Activated CD4-positive, alpha-beta memory T cell treated with anti-CD3 and anti-CD28 coated beads, Interleukin-2, amount 10 ng/mL, durations not matched to agents 7 days and 5 days (primary cell): Measurements from ENCODE around the gene NFAM1. TPM values are rescaled to one million over a fixed set of nuclear protein-coding genes. Genes with fewer than 3 reads are reported as not detected.

Source experiments
- CTCF ChIA-PET: fragments of 350-600 bp; sonication (Branson Sonifier 250); formaldehyde crosslinking; loops from one replicate; lab custom pipeline; 2021; ENCODE audit warnings: antibody characterized with exemption, inconsistent platforms; lab: Charles Lee
- POLR2A ChIA-PET: fragments of 350-600 bp; sonication (Branson Sonifier 250); formaldehyde crosslinking; loops from one replicate; lab custom pipeline; 2021; ENCODE audit warnings: antibody characterized with exemption; lab: Charles Lee
- DNase-seq: peaks from one replicate; pipeline ENCODE4 v3.0.0-alpha.2; 2020
- H3K27ac Mint-ChIP-seq: one replicate; pipeline ENCODE4 v1.8.0; 2021; ENCODE audit warnings: mild to moderate bottlenecking, mixed read lengths
- H3K27me3 Mint-ChIP-seq: one replicate; pipeline ENCODE4 v1.8.0; 2021; ENCODE audit warnings: mixed read lengths
- H3K36me3 Mint-ChIP-seq: one replicate; pipeline ENCODE4 v1.8.0; 2021; ENCODE audit warnings: low read depth, mixed read lengths
- H3K4me1 Mint-ChIP-seq: one replicate; pipeline ENCODE4 v1.8.0; 2021; ENCODE audit warnings: mixed read lengths
- H3K4me3 Mint-ChIP-seq: one replicate; pipeline ENCODE4 v1.8.0; 2021; ENCODE audit warnings: mild to moderate bottlenecking, mixed read lengths
- H3K9me3 Mint-ChIP-seq: one replicate; pipeline ENCODE4 v1.8.0; 2021; ENCODE audit warnings: mixed read lengths
- total RNA-seq, 2 experiments: library from RNA; stranded (reverse); gene quantifications; one replicate each; pipeline ENCODE4 v1.2.3, GENCODE V29; 2021

NFAM1 gene
- total RNA-seq, 2 experiments from 2014 or later: 0.05 to 0.63 TPM

DNA sequence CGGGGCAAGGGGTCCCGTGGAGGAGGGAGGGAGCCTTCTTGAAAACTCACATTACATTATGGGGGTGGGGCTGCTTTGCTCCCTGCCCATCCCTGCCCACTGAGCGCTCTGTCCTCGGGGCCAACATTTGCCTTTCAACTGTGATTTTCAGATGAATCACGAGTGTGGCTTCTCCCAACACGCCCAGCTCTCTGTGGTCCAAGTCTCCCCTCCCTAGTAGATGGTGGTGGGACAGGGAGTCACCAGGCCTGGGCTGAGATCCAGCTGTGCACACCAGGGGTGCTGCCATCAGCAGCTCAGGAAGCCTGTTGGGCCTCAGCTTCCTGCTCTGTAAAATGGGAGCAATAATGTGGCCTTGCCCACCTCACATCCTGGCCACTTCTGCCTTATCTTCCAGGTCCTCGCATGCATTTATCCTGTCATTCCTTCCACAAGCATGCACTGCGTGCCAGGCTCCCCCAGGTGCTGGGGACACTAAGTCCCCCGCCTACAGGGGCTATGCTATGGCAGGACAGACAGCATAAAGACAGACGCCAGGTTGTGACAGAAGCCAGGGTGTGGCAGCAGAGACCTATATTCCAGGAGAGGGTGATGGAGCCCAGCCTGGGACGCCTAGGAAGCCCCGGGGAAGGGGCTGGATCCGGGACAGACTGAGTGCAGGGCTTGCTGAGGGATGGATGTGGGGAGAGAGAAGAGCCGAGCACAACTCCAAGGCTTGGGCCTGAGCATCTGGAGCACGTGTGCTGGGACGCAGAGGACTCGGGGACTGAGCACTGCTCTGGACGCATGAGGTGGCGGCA lies 30.5 kb downstream of the NFAM1 start:
- Mint-ChIP-seq H3K36me3 (no peaks in the 10 kb centered on the region), H3K4me3 (no peak overlapping the region), H3K4me1 (peaks cover 9% of the 10 kb centered on the region), H3K27ac (no peak overlapping the region), H3K9me3 (no peaks in the 10 kb centered on the region), H3K27me3 (peaks cover 10% of the 10 kb centered on the region)
- DNase-seq: no peak
- CTCF ChIA-PET: no interaction called here
- POLR2A ChIA-PET: no interaction called here

DNA sequence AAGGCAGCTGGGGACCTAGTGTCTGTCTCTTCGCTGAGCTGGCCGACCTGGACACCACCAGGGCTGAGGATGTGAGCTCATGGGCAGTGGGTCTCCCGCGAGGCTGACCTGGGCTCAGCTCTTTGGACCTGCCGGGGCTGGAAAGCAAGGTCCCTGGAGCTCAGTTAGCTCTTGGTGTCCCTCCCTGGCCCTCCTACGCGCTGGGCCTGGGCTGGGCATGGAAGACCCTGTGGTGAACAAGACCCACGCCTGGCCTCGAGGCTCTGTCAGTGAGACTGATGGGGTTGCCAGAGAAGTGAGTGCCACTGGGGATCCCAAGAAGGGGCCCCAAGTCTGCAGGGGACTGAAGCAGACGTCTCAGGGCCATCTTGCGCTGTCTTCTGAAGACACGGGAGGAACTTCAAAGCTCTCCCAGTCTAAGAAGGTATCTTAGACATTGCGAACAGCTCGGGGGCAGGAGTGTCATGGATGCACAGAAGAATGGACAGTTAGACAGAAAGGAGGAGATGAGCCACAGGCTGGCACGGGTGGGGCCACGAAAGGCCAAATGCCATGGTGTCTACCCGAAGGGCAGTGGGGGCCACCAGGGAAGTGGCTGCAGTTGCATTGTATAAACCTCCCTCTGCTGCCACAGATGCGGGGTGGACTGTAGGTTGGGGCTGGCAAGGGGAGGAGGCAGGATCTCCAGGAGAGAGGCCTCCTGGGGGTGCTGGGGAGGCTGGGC lies 31.2 kb downstream of the NFAM1 start:
- Mint-ChIP-seq H3K4me3 (no peak overlapping the region), H3K4me1 (peaks cover 13% of the 10 kb centered on the region), H3K27ac (no peak overlapping the region), H3K36me3 (no peaks in the 10 kb centered on the region), H3K9me3 (no peaks in the 10 kb centered on the region), H3K27me3 (peaks cover 5% of the 10 kb centered on the region)
- POLR2A ChIA-PET: interaction anchor here (1.2 kb wide), 1 partner anchor 8 kb away, joined by 3 read pairs; no protein-coding TSS in a partner anchor
- no peak for DNase-seq
- CTCF ChIA-PET: no interaction called here

DNA sequence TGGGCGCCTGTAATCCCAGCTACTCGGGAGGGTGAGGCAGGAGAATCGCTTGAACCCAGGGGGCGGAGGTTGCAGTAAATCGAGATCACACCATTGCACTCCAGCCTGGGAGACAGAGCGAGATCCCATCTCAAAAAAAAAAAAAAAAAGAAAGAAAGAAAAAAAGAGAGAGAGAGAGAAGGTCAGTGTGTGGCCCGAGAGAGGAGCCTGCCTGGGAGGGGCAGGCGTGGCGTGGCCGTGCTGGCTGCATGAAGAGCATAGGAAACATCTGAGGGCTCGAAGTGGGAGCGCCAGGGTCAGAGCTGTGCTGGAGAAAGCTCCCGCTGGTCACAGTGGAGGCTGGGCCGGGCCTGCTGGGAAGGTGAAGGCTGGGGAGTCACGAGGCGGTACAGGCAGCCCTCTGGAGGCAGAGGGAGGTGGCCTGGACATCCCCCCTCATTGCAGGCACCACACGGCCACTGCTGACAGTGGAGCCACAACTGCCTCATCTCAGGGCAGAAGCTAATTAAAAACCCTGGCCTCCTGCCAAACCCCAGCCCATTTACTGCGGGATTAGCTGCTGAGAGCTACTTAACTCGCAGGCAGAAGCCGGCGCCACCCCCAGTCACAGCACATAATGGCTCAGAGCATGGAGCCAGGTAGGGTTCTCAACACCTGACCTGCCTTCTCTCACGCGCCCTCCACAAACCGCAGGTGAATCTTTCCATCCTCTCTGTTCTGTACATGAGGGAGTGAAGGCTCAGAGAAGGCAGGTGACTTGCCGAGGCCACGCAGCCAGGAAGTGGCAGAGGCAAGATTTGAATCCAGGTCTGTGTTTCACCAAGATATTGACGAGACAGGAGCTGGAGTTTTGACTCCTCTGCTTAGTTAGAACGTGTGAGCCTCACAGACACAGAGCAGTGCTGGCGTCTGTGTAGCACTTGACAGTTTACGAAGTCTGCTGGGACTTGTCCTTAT lies 32.6 kb downstream of the NFAM1 start:
- no peak overlapping the region for H3K27ac Mint-ChIP-seq
- no peaks in the 10 kb centered on the region for H3K36me3 Mint-ChIP-seq
- H3K27me3 Mint-ChIP-seq: peaks cover 3% of the 10 kb centered on the region
- POLR2A ChIA-PET: no interaction called here
- peaks cover 13% of the 10 kb centered on the region for H3K4me1 Mint-ChIP-seq
- DNase-seq: no peak
- H3K9me3 Mint-ChIP-seq: no peaks in the 10 kb centered on the region
- H3K4me3 Mint-ChIP-seq: no peak overlapping the region
- CTCF ChIA-PET: no interaction called here

DNA sequence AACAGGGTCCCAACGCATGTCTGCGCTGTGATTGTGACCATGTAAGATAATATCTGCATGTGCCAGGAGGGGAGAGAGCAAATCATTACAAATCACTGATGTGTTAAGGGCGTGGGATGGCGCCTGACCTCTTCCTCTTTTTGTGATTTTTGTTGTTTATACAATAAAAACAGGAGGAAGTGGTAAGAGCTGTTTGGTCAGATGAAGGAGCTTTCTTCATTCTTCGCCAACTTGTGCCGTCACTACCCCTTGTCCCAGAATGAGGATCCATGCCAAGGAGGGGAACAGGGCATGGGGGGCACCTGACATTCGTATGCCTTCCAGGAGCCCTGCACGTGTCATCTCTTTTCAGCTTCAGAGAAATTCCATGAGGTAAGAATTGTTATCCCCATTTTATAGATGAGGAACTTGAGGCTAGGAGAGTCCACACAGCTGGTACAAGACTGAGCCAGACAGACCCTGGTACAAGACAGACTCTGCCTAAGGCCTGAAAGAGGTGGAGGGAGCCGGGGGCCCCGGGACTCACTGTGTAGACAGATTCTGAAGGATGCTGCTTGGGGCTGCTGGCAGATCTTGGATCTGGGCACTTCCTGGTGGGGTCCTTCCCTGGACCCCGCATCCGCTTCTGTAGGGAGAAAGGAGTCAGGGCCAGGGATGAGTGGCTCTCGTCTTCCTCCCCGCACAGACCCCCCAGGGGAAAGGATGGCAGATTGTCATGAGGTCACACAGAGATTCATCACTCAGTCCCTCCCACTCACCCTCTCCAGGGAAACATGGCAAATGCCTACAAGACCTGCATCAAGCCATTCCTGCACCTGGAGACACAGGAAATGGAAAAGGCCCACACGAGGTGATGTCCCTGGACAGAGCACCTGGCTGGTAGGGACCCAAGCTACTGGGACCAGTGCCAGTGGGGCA lies 34.6 kb downstream of the NFAM1 start:
- CTCF ChIA-PET: no interaction called here
- Mint-ChIP-seq H3K9me3 (no peaks in the 10 kb centered on the region), H3K4me3 (no peak overlapping the region), H3K36me3 (no peaks in the 10 kb centered on the region), H3K4me1 (peaks cover 13% of the 10 kb centered on the region), H3K27ac (no peak overlapping the region), H3K27me3 (peaks cover 3% of the 10 kb centered on the region)
- DNase-seq: no peak
- POLR2A ChIA-PET: no interaction called here

DNA sequence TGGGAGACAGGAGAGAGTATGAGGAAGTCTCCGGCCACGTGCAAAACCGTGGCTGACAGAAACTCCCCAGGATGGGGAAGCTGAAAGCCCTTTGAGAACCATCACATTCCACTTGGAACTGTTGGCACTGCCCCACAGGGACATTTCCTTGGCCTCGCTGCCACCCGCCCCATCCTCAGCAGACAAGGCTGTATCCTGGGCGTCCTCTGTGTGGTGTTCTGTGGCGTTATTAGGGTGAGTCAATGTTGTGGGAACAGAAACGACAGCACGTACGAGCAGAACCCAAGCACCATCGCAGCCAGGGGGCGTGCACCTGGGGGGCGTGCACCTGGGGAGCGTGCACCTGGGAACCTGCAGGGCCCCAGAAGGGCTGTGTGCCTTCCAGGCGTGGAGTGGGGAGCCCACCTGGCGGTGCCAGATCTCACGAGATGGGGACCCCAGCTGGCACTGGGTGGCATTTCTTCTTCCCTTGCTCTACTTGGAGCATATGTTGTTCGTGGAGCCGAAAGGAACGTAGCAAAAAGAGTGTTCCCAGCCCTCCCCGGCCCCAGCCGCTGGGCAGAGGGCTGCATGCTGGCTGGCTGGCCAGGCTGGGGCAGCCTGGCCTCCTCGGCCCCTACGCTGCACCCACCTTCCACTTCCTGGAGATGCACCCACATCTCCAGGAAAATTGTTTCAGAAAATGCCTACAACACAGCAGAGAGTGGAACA lies 35.4 kb downstream of the NFAM1 start:
- H3K27me3 Mint-ChIP-seq: peaks cover 10% of the 10 kb centered on the region
- H3K27ac Mint-ChIP-seq: no peak overlapping the region
- H3K4me3 Mint-ChIP-seq: no peak overlapping the region
- DNase-seq: no peak
- CTCF ChIA-PET: no interaction called here
- POLR2A ChIA-PET: no interaction called here
- no peaks in the 10 kb centered on the region for H3K36me3 Mint-ChIP-seq
- peaks cover 13% of the 10 kb centered on the region for H3K4me1 Mint-ChIP-seq
- H3K9me3 Mint-ChIP-seq: no peaks in the 10 kb centered on the region

DNA sequence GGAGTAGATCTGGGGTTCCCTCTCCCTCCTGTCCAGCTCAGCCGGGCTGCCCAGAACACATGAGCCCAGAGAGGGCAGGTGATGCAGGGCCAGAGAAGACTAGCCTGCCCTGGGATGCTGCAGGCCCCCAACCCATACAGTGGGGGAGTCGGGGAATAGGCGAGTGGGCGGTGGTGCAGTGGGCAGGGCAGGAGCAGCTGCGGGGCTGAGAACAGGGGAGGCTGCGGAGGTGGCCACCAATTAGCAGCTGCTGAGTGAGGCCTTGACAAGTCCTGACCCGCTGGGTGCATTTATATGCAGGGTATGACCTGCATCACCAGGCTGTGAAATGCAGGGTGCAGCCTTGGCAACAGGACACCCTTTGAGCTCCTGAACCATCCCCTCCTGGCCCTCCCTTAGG lies 43.1 kb downstream of the NFAM1 start:
- POLR2A ChIA-PET: no interaction called here
- Mint-ChIP-seq H3K9me3 (no peaks in the 10 kb centered on the region), H3K36me3 (no peaks in the 10 kb centered on the region), H3K27me3 (peaks cover 9% of the 10 kb centered on the region), H3K4me3 (no peak overlapping the region), H3K27ac (no peak overlapping the region), H3K4me1 (no peaks in the 10 kb centered on the region)
- CTCF ChIA-PET: no interaction called here
- no peak for DNase-seq

DNA sequence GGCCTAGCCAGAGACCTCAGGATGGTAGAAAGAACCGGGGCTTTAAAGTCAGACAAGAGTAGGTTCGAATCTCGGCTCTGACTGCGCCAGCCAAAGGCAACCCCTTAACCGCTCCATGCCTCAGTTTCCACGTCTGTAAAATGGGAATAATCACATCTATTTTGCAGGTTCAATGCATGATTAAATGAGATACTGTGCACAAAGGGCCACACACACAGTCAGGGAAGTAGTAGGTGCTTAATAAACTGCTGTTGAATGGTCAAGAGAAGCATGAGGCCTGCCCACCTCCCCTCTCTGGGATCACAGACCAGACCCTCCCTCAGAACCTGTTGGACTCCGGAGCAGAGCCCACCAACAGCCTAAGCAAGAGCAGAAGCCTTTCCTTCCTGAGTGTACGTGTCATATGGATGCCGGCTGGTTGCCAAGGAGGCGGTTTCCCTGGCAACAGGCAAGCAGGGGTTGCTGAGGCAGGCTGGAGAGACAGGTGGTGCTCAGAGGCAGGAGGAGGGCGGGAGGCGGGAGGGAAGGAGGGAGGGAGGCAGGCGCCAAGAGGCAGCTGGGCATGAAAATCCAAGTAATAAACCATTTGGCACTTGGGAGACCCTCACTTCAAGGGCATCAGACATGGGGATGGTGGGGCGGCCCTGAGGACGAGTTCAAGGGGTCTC lies 43.9 kb downstream of the NFAM1 start:
- CTCF ChIA-PET: no interaction called here

DNA sequence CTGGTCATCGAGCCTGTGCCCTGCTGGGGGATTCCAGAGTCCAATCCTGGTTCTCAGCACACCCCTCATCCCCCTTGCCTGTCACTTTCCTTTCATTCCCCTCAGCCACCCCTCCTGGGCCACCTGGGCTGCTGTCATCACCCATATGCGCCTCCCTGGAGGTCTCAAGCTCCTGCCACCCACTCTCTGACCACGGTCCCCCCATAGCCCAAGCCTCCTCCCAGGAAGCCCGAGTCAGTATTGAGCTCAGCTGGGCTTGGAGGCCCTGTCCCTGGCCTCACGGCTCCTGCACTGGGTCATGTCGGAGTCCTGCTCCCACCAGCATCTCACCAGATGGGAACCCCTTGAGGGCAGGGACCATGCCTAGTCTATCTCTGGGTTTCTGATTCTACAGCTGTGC lies 44.6 kb downstream of the NFAM1 start:
- H3K27ac Mint-ChIP-seq: no peak overlapping the region
- ChIA-PET POLR2A (no interaction called here), CTCF (no interaction called here)
- no peak for DNase-seq
- no peaks in the 10 kb centered on the region for H3K4me1 Mint-ChIP-seq
- H3K9me3 Mint-ChIP-seq: no peaks in the 10 kb centered on the region
- H3K36me3 Mint-ChIP-seq: no peaks in the 10 kb centered on the region
- peaks cover 9% of the 10 kb centered on the region for H3K27me3 Mint-ChIP-seq
- no peak overlapping the region for H3K4me3 Mint-ChIP-seq

More for the DNA sequence above, 43.9 kb downstream of the NFAM1 start:
- Mint-ChIP-seq H3K9me3 (no peaks in the 10 kb centered on the region), H3K27me3 (peaks cover 9% of the 10 kb centered on the region), H3K36me3 (no peaks in the 10 kb centered on the region), H3K27ac (no peak overlapping the region), H3K4me1 (no peaks in the 10 kb centered on the region), H3K4me3 (no peak overlapping the region)
- POLR2A ChIA-PET: no interaction called here
- DNase-seq: no peak

DNA sequence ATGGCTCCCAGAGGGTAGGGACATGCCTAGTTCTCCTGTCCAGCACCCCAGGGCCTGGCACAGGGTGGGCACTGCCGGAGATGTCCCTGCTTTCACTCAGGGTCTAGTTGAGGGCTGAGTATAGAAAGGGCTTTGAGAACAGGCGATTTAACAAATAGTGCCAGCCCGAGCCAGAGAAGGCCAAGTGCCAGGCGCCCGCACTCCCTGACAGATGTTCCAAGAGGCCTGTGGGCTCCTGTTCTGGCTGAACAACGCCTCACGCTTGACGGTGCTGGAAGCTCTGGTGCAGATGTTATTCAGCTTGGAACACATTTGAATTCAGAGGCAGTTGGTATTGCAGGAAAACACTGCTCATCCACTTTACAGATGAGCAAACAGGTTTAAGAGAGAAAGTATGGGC lies 46.5 kb downstream of the NFAM1 start:
- Mint-ChIP-seq H3K9me3 (no peaks in the 10 kb centered on the region), H3K27me3 (no peaks in the 10 kb centered on the region), H3K27ac (no peak overlapping the region), H3K4me1 (no peaks in the 10 kb centered on the region), H3K4me3 (no peak overlapping the region), H3K36me3 (no peaks in the 10 kb centered on the region)
- no peak for DNase-seq
- ChIA-PET POLR2A (no interaction called here), CTCF (interaction anchor here (0.6 kb wide), 1 partner anchor 421 kb away, joined by 3 read pairs; no protein-coding TSS in a partner anchor)

DNA sequence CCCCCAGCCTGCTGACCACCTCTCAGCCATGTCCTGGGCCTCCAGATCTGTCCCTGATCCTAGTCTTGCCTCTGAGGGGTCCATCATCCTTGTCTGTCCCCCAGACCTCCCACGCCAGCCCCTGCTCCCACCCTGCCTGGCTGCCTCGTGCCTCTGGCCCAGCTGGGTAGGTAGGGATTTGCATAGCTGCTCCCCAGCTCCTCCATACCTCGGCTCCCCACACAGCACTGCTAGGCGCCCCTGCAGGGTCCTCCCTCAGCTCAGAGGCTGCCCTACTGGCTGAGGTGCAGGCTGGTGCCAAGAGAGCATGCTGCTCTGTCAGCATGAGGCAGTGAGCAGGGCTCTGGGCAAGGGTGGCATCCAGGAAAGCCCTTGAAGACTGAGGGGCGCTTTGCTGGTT lies 47.7 kb downstream of the NFAM1 start:
- ChIA-PET POLR2A (interaction anchor here (1.3 kb wide), 1 partner anchor 15 kb away, joined by 6 read pairs; no protein-coding TSS in a partner anchor), CTCF (no interaction called here)
- no peaks in the 10 kb centered on the region for H3K4me1 Mint-ChIP-seq
- H3K36me3 Mint-ChIP-seq: no peaks in the 10 kb centered on the region
- no peak overlapping the region for H3K27ac Mint-ChIP-seq
- no peaks in the 10 kb centered on the region for H3K9me3 Mint-ChIP-seq
- DNase-seq: no peak
- no peaks in the 10 kb centered on the region for H3K27me3 Mint-ChIP-seq
- H3K4me3 Mint-ChIP-seq: no peak overlapping the region

DNA sequence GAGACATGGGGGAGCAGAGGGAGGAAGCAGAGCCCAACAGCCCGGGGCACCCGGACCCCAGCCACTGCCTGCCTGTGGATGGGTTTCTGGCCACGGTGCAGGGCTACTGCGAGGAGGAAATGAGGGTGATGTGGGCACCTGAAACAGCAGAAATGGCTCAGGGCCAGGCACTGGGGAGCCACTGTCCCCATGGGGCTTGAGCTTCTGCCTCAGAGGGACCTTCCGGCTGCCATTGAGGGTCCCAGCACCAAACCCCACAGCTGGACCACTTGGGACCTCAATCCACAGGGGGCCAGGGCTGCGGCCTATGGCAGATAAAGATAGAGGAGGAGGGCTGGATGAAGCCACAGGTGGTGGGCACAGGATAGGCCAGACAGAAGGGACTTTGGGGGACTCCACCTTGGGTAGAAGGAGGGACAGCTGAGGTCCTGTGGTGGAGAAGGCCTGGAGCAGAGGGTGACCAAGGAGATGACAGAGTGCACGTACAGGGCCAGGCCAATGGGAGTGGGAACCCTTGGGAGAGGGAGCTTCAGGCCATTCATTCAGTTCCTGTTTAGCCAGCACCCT lies 48.3 kb downstream of the NFAM1 start:
- no peak for DNase-seq
- H3K9me3 Mint-ChIP-seq: no peaks in the 10 kb centered on the region
- ChIA-PET CTCF (no interaction called here), POLR2A (interaction anchor here (1.3 kb wide), 1 partner anchor 15 kb away, joined by 6 read pairs; no protein-coding TSS in a partner anchor)
- no peaks in the 10 kb centered on the region for H3K27me3 Mint-ChIP-seq
- no peaks in the 10 kb centered on the region for H3K4me1 Mint-ChIP-seq
- no peaks in the 10 kb centered on the region for H3K36me3 Mint-ChIP-seq
- H3K4me3 Mint-ChIP-seq: no peak overlapping the region
- no peak overlapping the region for H3K27ac Mint-ChIP-seq
